ENCODE data around the gene FYN.

Gene FYN

GRCh38 chr6:111743862-111744692 lies 129.2 kb downstream of the FYN start:
- no peak for FAIRE-seq

GRCh38 chr6:111743360-111743759 lies 129.9 kb downstream of the FYN start:
- no peak for FAIRE-seq

GRCh38 chr6:111741177-111741952 lies 131.9 kb downstream of the FYN start:
- no peak for FAIRE-seq

GRCh38 chr6:111740506-111740905 lies 132.7 kb downstream of the FYN start:
- no peak for FAIRE-seq

GRCh38 chr6:111739257-111739696 lies 134.0 kb downstream of the FYN start:
- FAIRE-seq = no peak

- no peak for FAIRE-seq
Observed at GRCh38 chr6:111738631-111739030, 134.6 kb downstream of the FYN start.

- no peak for FAIRE-seq
Observed at GRCh38 chr6:111738156-111738555, 135.1 kb downstream of the FYN start.

GRCh38 chr6:111737065-111737521 lies 136.2 kb downstream of the FYN start:
- no peak for FAIRE-seq

GRCh38 chr6:111736005-111736608 lies 137.1 kb downstream of the FYN start:
- FAIRE-seq = no peak

GRCh38 chr6:111734068-111735061 lies 138.9 kb downstream of the FYN start:
- no peak for FAIRE-seq

GRCh38 chr6:111732390-111732789 lies 140.9 kb downstream of the FYN start:
- no peak for FAIRE-seq

- FAIRE-seq = no peak
Observed at GRCh38 chr6:111731456-111732195, 141.6 kb downstream of the FYN start.

GRCh38 chr6:111730864-111731263 lies 142.4 kb downstream of the FYN start:
- no peak for FAIRE-seq

- FAIRE-seq = no peak
Observed at GRCh38 chr6:111727802-111728201, 145.4 kb downstream of the FYN start.

GRCh38 chr6:111727041-111727440 lies 146.2 kb downstream of the FYN start:
- no peak for FAIRE-seq

- FAIRE-seq = no peak
Observed at GRCh38 chr6:111725446-111726112, 147.7 kb downstream of the FYN start.

- FAIRE-seq = no peak
Observed at GRCh38 chr6:111724505-111724904, 148.7 kb downstream of the FYN start.

GRCh38 chr6:111724039-111724438 lies 149.2 kb downstream of the FYN start:
- no peak for FAIRE-seq

- no peak for FAIRE-seq
Observed at GRCh38 chr6:111723412-111723970, 149.8 kb downstream of the FYN start.

GRCh38 chr6:111722179-111722731 lies 151.0 kb downstream of the FYN start:
- FAIRE-seq = no peak

Data from TTC549 (cell line).